PFSK-1 (cell line): ENCODE results near the gene TTF2.

Experiments
- FOXP2 ChIP-seq: optimal IDR thresholded peaks from 2 replicates; pipeline ENCODE3; 2011; ENCODE audit warnings: borderline replicate concordance, control low read depth, inconsistent platforms; ENCODE audit not compliant: insufficient read depth; ENCODE audit errors: extremely low read length, extremely low read depth
- POLR2AphosphoS5 ChIP-seq: IDR thresholded peaks from 2 replicates; pipeline ENCODE4 v1.6.1; 2012; ENCODE audit warnings: low read depth, mild to moderate bottlenecking, control low read depth, low read length, moderate library complexity
- REST ChIP-seq, 2 experiments: IDR thresholded peaks; 2 replicates each; pipeline versions ENCODE4 v1.6.1 to v1.8.0; 2011 to 2012; ENCODE audit warnings: low read depth in 2 of 2, low read length in 2 of 2, control low read depth in 1 of 2, inconsistent platforms in 1 of 2, mild to moderate bottlenecking in 1 of 2, moderate library complexity in 1 of 2; ENCODE audit not compliant: insufficient read depth in 1 of 2
- SIN3A ChIP-seq: IDR thresholded peaks from 2 replicates; pipeline ENCODE4 v1.6.1; 2012; ENCODE audit warnings: mild to moderate bottlenecking, low read length, moderate library complexity, borderline replicate concordance; ENCODE audit not compliant: insufficient read depth
- TAF1 ChIP-seq: IDR thresholded peaks from 2 replicates; pipeline ENCODE4 v1.6.1; 2012; ENCODE audit warnings: low read length, control low read depth, borderline replicate concordance; ENCODE audit not compliant: insufficient read depth

TTF2 gene

GRCh38 chr1:117032681-117033539 lies 27.2 kb upstream of the TTF2 start:
- TF ChIP-seq POLR2AphosphoS5 (no peak), TAF1 (no peak), FOXP2 (no peak), SIN3A (no peak), REST (IDR thresholded peaks at IDR 0.05; ENCODE audit: insufficient read depth in 1 of 2, low read depth in 2 of 2, low read length in 2 of 2) (no peak)

- no peak for TF ChIP-seq POLR2AphosphoS5
- no peak for TF ChIP-seq SIN3A
- no peak for TF ChIP-seq FOXP2
- TF ChIP-seq TAF1: no peak
- 0 out of 4 replicates have a peak, but pooled peaks of 1 of the 2 experiments have one; percentile 11 for TF ChIP-seq REST (IDR thresholded peaks at IDR 0.05; ENCODE audit: insufficient read depth in 1 of 2, low read depth in 2 of 2, low read length in 2 of 2)
Measured at GRCh38 chr1:117033772-117034171, 26.4 kb upstream of the TTF2 start.

- TF ChIP-seq FOXP2 (no peak), POLR2AphosphoS5 (no peak), TAF1 (no peak), SIN3A (no peak), REST (IDR thresholded peaks at IDR 0.05; ENCODE audit: insufficient read depth in 1 of 2, low read depth in 2 of 2, low read length in 2 of 2) (no peak)
Measured at GRCh38 chr1:117034791-117035290, 25.3 kb upstream of the TTF2 start.

GRCh38 chr1:117036018-117036461 lies 24.1 kb upstream of the TTF2 start:
- TF ChIP-seq TAF1 (no peak), SIN3A (no peak), FOXP2 (no peak), POLR2AphosphoS5 (no peak), REST (IDR thresholded peaks at IDR 0.05; ENCODE audit: insufficient read depth in 1 of 2, low read depth in 2 of 2, low read length in 2 of 2) (no peak)

- no peak for TF ChIP-seq FOXP2
- TF ChIP-seq REST (IDR thresholded peaks at IDR 0.05; ENCODE audit: insufficient read depth in 1 of 2, low read depth in 2 of 2, low read length in 2 of 2): no peak
- TF ChIP-seq POLR2AphosphoS5: no peak
- TF ChIP-seq TAF1: no peak
- TF ChIP-seq SIN3A: no peak
Measured at GRCh38 chr1:117037802-117038201, 22.3 kb upstream of the TTF2 start.
